HG02571 (cell line): ENCODE measurements around the gene TRIP6.
"Not testable (repeated sequence)": the region's sequence is repeated elsewhere in the genome, so short reads cannot be mapped to it uniquely, and the experiment has no call there.

Experiments used
- ATAC-seq: cut with Tn5 transposase; IDR thresholded peaks from one replicate; pipeline ENCODE4 v1.9.1; 2021; ENCODE audit warnings: mild to moderate bottlenecking, moderate library complexity; ENCODE audit not compliant: unreplicated experiment

Gene TRIP6

DNA sequence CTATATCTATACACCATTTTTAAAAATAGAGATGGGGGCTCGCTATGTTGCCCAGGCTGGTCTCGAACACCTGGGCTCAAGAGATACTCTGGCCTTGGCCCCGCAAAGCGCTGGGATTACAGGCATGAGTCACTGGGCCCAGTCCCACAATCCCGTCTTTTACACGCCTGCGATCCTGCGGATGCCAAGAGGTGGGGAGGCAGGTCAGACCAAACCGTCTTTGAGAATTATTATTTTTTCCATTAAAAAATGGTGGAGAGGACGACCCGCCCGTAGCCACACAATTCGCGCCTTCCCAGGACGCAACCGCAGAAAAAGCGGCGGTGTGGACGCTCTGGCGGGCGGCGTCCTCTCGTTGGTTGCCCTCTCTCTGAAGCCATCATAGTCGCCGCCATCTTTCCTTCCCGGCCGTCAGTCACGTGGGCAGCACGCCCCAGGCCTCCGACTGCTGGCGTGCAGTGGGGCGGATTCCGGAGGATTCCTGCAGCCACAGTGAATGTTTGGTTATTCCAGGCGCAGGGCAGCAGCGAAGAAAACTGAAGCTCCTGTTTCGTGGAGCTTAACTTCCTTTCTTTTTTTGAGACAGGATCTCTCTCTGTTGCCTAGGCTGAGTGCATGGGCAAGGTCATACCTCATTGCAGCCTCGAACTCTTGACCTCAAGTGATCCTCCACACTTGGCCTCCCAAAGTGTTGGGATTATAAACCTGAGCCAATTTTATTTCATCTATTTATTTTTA lies 29.9 kb upstream of the TRIP6 start:
- peak; percentile 92 for ATAC-seq

GRCh38 chr7:100839361-100839760 lies 27.8 kb upstream of the TRIP6 start:
- ATAC-seq, result no peak

DNA sequence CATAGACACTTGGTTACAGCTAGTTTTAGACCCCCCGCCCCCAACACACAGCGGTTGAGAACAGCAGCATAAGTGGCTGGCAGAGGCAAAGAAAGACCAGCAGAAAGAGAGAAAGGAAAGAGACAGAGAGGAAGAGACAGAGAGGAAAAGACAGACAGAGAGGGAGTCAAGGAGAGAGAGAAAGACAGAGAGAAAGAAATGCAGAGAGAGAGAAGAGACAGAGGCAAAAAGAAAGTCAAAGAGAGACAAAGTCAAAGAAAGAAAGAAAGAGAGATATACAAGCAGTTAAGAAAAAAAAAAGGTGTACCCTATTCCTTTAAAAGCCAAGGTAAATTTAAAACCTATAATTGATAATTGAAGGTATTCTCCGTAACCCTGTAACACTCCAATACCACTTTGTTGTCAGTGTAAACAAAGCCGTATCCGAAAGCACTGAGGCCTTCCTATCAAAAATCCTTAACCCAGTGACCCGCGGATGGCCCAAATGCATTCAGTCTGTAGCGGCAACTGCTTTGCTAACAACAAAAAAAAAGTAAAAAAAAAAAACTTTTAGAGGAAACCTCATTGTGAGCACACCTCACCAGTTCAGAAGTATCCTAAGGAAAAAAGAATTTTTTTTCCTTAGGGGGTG lies 26.6 kb upstream of the TRIP6 start:
- no peak for ATAC-seq

GRCh38 chr7:100847360-100847759 lies 19.8 kb upstream of the TRIP6 start:
- no peak for ATAC-seq

DNA sequence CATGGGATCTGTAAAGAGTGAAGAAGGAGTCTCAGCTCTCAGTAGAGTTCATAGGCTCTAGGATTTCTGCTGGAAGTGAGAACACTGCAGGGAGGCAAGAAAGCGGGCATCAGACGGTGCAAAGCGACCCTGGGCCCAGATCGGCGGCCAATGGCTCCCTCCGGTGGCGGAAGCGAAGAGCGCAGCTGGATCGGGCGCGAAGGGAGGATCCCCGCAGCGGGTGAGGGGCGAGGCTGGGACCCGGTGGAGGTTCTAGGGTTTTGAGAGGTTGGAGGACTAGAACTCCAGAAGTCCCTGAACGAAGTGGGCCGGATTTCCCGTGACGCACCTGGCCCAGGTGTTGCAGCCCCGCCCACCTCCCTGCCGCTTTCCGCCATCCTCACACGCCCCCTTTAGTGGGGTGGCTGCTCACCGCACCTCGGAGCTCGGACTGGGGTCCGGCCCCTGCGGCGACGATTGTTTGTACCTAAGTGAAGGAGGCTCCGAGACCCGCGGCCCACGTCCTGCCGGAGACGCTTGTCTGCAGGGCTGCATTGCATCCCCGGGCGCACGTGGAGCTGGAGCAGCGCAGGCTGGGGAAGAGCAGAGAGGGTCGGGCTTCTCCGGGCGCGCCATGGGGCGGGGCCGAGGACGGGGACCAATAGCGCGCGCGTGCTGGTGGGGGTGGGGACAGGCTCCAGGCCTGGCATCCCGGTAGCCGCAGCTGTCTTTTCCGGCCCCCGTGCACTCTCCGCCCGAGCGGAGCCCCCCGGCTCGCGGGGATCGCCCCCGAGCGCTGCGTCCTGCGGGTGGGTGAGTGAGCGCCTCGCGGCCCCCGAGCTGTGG lies 14.9 kb upstream of the TRIP6 start, which contains the start of gene SLC12A9:
Gene SLC12A9 (plus strand): TSS at position 666 of the 825 bp plus-strand sequence. CDS start 1,485 bp downstream, outside the sequence.
- ATAC-seq, result peak; percentile 79

DNA sequence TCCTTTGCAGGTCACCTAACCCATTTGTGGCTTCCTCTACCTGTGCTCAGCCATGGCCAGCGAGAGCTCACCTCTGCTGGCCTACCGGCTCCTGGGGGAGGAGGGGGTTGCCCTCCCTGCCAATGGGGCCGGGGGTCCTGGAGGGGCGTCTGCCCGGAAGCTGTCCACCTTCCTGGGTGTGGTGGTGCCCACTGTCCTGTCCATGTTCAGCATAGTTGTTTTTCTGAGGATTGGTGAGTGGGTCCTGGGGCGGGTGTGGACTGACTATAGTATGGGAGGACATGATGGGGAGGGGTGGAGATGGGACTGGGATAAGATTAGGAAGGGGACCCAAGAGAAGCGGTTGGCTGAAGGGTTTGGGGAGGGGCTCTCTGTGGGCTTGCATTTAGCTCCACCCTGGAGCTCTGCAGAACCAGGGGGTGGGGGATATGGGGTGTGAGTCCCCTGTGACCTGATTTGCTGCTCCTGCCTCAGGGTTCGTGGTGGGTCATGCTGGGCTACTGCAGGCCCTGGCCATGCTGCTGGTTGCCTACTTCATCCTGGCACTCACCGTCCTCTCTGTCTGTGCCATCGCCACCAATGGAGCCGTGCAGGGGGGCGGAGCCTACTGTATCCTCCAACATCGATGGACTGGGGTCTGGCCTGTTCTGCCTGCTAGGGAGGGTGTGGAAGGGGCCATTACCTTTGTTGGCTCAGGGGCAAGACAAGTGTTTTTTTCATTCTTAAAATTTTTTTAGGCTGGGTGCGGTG lies 12.9 kb upstream of the TRIP6 start:
- no peak for ATAC-seq

GRCh38 chr7:100854899-100855298 lies 12.3 kb upstream of the TRIP6 start:
- not testable (repeated sequence) for ATAC-seq

- ATAC-seq, result no peak
Observed at GRCh38 chr7:100855515-100855914, 11.7 kb upstream of the TRIP6 start.

- no peak for ATAC-seq
Observed at GRCh38 chr7:100856871-100857282, 10.3 kb upstream of the TRIP6 start.

GRCh38 chr7:100859856-100860255 lies 7.3 kb upstream of the TRIP6 start:
- no peak for ATAC-seq

GRCh38 chr7:100860702-100861615 lies 6.2 kb upstream of the TRIP6 start:
- ATAC-seq, result no peak

DNA sequence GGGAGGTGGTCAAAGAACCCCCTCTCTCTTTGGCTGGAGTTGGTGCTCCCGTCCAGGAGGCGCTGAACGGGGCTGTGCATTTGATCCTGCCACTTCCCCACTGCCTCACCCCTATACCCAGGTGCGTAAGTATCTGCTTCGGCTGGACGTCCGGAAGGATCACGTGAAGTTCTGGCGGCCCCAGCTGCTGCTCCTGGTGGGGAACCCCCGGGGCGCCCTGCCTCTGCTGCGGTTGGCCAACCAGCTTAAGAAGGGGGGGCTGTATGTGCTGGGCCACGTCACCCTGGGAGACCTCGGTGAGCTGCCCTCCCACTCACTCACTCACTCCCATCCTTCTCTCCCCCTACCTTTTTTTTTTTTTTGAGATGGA lies 5.6 kb upstream of the TRIP6 start:
- ATAC-seq, result no peak

DNA sequence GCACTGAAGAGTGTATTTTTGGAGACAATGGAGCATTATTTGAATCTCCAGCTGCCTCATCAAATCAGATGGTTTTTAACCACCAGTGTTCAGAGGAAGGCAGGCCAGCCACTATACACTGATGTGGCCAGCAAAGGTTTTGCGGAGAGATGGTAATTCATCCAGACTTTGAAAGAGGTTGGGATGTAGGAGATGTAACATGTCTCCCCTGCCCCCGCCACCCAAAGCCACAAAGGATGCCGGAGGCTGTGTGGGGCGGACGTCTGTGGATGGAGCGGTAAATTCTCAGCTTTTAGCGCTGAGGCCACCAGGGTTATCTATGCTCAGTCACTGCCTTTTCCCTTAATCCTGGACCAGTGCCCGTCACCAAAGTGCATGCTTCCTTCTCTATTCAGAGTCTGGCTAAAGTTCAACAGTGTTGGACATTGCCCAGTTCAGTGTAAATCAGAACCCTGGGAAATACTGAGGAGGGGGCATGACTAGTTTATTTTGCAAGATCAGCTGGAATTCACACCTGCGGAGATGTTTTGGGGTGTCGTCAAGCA lies 3.7 kb upstream of the TRIP6 start:
- ATAC-seq, result no peak

DNA sequence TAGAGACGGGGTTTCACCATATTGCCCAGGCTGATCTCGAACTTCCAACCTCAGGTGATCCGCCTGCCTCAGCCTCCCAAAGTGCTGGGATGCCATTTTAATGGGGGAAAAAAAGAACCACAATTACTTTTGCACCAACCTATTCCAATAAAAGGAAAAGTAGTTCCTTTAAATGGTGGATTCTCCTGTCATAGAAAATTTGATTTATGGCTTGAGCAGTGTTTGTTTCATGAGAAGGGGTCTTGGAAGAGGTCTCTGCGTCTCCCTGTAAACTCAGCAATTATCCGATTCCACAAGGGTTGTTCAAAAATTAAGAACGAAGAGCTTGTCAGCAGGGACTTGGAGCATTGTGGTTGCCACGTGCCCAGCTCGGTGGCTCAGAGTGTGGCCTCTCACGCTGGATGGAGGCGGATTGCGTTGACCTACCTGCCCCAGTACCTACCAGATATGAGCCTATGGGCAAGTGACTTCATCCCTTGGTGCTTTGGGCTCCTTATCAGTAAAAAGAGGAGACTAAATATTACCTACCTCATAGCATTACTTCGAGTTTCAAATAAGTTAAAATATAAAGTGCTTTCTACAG lies 2.8 kb upstream of the TRIP6 start:
- ATAC-seq, result no peak

GRCh38 chr7:100865372-100865911 lies 1.7 kb upstream of the TRIP6 start:
- ATAC-seq, result no peak

DNA sequence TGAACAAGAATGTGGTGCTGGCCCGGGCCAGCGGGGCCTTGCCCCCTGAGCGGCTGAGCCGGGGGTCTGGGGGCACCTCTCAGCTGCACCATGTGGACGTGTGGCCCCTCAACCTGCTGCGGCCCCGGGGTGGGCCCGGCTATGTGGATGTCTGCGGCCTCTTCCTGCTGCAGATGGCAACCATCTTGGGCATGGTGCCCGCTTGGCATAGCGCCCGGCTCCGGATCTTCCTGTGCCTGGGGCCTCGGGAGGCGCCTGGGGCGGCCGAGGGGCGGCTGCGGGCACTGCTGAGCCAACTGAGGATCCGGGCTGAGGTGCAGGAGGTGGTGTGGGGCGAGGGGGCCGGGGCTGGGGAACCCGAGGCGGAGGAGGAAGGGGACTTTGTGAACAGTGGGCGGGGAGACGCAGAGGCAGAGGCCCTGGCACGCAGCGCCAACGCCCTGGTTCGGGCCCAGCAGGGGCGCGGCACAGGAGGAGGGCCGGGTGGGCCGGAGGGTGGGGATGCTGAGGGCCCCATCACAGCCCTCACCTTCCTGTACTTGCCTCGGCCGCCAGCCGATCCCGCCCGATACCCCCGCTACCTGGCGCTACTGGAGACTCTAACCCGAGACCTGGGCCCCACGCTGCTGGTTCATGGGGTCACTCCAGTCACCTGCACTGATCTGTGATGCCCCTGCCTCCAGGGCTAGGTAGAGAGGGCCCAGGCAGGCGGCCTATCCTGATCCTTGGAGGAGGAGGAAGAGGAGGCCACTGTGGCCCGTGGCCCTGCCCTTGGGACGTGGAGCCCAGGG lies 1.1 kb upstream of the TRIP6 start:
- no peak for ATAC-seq

DNA sequence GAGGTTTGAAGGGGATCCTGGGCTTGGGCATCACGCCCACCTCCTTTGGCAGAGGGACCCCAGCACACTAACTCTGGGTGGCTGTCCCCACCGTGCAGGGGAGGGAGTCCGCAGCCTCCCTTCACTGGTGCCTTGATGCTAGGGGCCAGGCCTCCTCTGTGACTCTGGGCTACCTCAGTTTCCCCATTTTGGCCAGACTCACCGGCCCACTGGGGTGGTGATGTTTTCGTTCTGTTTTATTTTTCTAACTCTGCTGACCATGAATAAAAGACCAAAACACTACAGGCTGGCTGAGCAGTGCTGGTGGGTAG lies 503 bp upstream of the TRIP6 start:
- no peak for ATAC-seq

GRCh38 chr7:100867776-100868485 lies 744 bp downstream of the TRIP6 start:
- no peak for ATAC-seq
